Measurements from ENCODE around the gene ZNF841. TPM values are rescaled to one million over a fixed set of nuclear protein-coding genes. Genes with fewer than 3 reads are reported as not detected.

Gene ZNF841
- total and polyA plus RNA-seq, 2 of the 13 experiments (the other 11 are each of a cell fraction or from before 2014, with no cell fraction given): 6.2 to 14.2 TPM

DNA sequence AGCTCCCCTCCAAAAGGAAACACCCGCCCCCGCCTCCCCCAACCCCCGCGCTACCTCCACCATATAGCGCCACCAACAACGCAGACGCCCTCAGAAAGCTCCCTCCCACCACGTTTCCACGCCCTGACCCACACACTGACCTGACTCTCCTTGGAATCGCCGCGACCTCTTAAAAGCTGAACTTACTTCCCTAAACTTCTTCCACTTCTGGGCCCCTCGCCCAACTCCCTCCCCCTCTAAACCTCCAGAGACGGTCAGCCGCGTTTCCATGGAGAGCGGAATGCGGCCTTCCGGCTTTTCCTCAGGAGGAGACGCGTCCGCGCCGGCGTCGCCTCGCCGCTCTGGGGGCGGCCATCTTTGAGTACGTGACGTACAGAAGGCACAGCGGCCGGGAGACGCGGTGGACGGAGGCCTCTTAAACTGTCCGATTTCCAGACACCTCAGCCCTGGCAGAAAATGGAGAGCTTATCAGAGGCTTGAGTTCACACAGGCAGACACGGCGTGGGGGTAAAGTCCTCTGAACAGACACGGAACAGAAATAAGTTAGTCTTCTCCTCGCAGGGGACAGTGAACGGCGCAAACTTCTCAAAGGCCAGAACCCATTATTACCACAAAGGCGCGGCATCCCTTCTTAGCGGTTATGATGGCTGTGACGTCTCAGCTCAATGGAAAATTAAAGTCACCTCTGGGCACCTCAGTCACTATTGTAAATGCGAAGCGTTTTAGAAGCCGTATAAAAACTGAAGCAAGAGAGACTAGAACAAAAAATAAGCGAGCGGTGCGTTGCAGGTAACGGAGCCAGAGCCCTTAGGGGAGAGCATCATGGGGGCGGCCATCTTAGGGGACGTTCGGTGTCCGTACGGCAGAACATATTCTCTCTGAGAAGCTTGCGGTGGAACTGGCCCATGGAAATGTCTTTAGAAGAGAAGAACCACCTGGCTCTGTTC lies 46.7 kb downstream of the ZNF841 start, which contains the start of gene ZNF432:
ZNF432 (minus strand) TSS at position 284 of the 947 bp plus-strand sequence. CDS start 1,970 bp downstream, outside the sequence.
- peak; percentile 79 for DNase-seq (ENCODE audit: low spot score)
- H3K9me3 ChIP-seq (ENCODE audit: low read length): 0 out of 2 replicates have a peak, but pooled peaks cover 5% of the 10 kb centered on the region
- peaks cover 2 to 5% of the 10 kb centered on the region in 2 experiments; a peak in 2 of 5 replicates for H3K36me3 ChIP-seq (replicated peaks in 1 of 2; ENCODE audit: control insufficient read depth in 1 of 2, insufficient read depth in 2 of 2, low read length in 2 of 2)
- ATAC-seq: peak; percentile 96
- H3K27me3 ChIP-seq (ENCODE audit: control insufficient read depth in 1 of 2, insufficient read depth in 2 of 2, low read length in 2 of 2): no peaks in the 10 kb centered on the region; a peak in 1 of 5 replicates
- WGBS (ENCODE audit: low lambda C conversion rate): under 1% methylated on average over 45 of the region's 60 CpGs
- ChIA-PET CTCF (ENCODE audit: low intra/inter-chr PET ratio, low total read pairs) (no interaction called here), POLR2A (interaction anchor here (1.0 to 1.8 kb wide), 4 partner anchors 21 to 141 kb away, joined by 3 to 10 read pairs (median 8); partner anchors contain the start of genes PPP2R1A, ZNF614 and ZNF615)
- H3K4me2 ChIP-seq (ENCODE audit: low read depth, low read length): peak within 1 kb of the TSS; percentile 78
- FAIRE-seq: peak; percentile 79
- peaks cover 27% of the 10 kb centered on the region for H3K4me1 ChIP-seq (ENCODE audit: insufficient read depth, low read length)
- H4K20me1 ChIP-seq (ENCODE audit: insufficient read depth, low read length): no peaks in the 10 kb centered on the region
- intact Hi-C loops (cut with micrococcal nuclease; ENCODE audit: unreplicated experiment): loop anchor here (2.0 to 10.0 kb wide), 2 partner anchors 22 to 46 kb away; partner anchors contain the start of gene ZNF841
- H3K27ac ChIP-seq (ENCODE audit: extremely low read length, insufficient read depth, low read length): peak within 1 kb of the TSS; percentile 94
- peak within 1 kb of the TSS; percentile 98 for H2AFZ ChIP-seq (ENCODE audit: low read length)
- TSS peak; percentile 94 for BruUV-seq (replicated peaks)
- peak within 1 kb of the TSS; percentile 66 to 90 (median 87) for H3K4me3 ChIP-seq (replicated peaks in 1 of 3; ENCODE audit: insufficient read depth in 1 of 3, low read depth in 2 of 3, low read length in 3 of 3)
- H3K9ac ChIP-seq (ENCODE audit: insufficient read depth, low read depth, low read length): peak within 1 kb of the TSS; percentile 97
- in situ Hi-C loops (cut with HindIII; ENCODE audit: extremely low pct_ligation_motif_present, low pct_unique_long_range_greater_than_20kb): no loop called here
- peaks cover 2% of the 10 kb centered on the region for H3K79me2 ChIP-seq (ENCODE audit: insufficient read depth, low read length)
- TF ChIP-seq TEAD3 (CRISPR knock-in tag; optimal IDR thresholded peaks at IDR 0.05; ENCODE audit: borderline replicate concordance) (peak; percentile 79), KDM5A (IDR thresholded peaks at IDR 0.05; ENCODE audit: borderline replicate concordance, low read length) (peak; percentile 50; the same call in 1 of the 2 replicates), TBL1XR1 (IDR thresholded peaks at IDR 0.05; ENCODE audit: borderline replicate concordance, low read length, partially characterized antibody) (no peak), ZNF549 (CRISPR knock-in tag; IDR thresholded peaks at IDR 0.05) (no peak), ZBTB7A (CRISPR knock-in tag; IDR thresholded peaks at IDR 0.05) (no peak), ZNF788 (CRISPR knock-in tag; IDR thresholded peaks at IDR 0.05; ENCODE audit: borderline replicate concordance) (0 out of 2 replicates have a peak, but pooled peaks have one; percentile 62), PITX1 (CRISPR knock-in tag; IDR thresholded peaks at IDR 0.05) (no peak), CAMTA2 (CRISPR knock-in tag; IDR thresholded peaks at IDR 0.05; ENCODE audit: borderline replicate concordance) (no peak), ZNF605 (CRISPR knock-in tag; IDR thresholded peaks at IDR 0.05) (peak; percentile 78), ZNF577 (CRISPR knock-in tag; IDR thresholded peaks at IDR 0.05; ENCODE audit: borderline replicate concordance, low read depth) (no peak), ZBTB38 (CRISPR knock-in tag; IDR thresholded peaks at IDR 0.05) (no peak), RXRA (CRISPR knock-in tag; IDR thresholded peaks at IDR 0.05) (peak; percentile 35; the same call in 1 of the 2 replicates), ZNF569 (CRISPR knock-in tag; IDR thresholded peaks at IDR 0.05; ENCODE audit: borderline replicate concordance) (no peak), RBAK (CRISPR knock-in tag; IDR thresholded peaks at IDR 0.05) (no peak)
- TF ChIP-seq, protein P1, sequence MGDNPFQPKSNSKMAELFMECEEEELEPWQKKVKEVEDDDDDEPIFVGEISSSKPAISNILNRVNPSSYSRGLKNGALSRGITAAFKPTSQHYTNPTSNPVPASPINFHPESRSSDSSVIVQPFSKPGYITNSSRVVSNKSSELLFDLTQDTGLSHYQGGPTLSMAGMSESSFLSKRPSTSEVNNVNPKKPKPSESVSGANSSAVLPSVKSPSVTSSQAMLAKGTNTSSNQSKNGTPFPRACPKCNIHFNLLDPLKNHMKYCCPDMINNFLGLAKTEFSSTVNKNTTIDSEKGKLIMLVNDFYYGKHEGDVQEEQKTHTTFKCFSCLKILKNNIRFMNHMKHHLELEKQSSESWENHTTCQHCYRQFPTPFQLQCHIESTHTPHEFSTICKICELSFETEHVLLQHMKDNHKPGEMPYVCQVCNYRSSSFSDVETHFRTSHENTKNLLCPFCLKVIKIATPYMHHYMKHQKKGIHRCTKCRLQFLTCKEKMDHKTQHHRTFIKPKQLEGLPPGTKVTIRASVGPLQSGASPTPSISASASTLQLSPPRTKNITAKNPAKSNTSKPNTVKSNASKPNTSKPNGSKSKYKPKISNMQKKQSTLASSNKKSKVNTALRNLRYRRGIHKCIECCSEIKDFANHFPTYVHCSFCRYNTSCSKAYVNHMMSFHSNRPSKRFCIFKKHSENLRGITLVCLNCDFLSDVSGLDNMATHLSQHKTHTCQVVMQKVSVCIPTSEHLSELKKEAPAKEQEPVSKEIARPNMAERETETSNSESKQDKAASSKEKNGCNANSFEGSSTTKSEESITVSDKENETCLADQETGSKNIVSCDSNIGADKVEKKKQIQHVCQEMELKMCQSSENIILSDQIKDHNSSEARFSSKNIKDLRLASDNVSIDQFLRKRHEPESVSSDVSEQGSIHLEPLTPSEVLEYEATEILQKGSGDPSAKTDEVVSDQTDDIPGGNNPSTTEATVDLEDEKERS (CRISPR knock-in tag; IDR thresholded peaks at IDR 0.05): peak; percentile 44; the same call in 1 of the 2 replicates
- TF ChIP-seq, protein P2, sequence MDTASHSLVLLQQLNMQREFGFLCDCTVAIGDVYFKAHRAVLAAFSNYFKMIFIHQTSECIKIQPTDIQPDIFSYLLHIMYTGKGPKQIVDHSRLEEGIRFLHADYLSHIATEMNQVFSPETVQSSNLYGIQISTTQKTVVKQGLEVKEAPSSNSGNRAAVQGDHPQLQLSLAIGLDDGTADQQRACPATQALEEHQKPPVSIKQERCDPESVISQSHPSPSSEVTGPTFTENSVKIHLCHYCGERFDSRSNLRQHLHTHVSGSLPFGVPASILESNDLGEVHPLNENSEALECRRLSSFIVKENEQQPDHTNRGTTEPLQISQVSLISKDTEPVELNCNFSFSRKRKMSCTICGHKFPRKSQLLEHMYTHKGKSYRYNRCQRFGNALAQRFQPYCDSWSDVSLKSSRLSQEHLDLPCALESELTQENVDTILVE (CRISPR knock-in tag; IDR thresholded peaks at IDR 0.05): 0 out of 2 replicates have a peak, but pooled peaks have one; percentile 21

Measured in HepG2 (cell line).